Measurements from ENCODE around the gene PRDX5. TPM values are rescaled to one million over a fixed set of nuclear protein-coding genes. Genes with fewer than 3 reads are reported as not detected.

PRDX5 gene
- total and polyA plus RNA-seq, 9 donors, result 128 to 175 (median 164) TPM

DNA sequence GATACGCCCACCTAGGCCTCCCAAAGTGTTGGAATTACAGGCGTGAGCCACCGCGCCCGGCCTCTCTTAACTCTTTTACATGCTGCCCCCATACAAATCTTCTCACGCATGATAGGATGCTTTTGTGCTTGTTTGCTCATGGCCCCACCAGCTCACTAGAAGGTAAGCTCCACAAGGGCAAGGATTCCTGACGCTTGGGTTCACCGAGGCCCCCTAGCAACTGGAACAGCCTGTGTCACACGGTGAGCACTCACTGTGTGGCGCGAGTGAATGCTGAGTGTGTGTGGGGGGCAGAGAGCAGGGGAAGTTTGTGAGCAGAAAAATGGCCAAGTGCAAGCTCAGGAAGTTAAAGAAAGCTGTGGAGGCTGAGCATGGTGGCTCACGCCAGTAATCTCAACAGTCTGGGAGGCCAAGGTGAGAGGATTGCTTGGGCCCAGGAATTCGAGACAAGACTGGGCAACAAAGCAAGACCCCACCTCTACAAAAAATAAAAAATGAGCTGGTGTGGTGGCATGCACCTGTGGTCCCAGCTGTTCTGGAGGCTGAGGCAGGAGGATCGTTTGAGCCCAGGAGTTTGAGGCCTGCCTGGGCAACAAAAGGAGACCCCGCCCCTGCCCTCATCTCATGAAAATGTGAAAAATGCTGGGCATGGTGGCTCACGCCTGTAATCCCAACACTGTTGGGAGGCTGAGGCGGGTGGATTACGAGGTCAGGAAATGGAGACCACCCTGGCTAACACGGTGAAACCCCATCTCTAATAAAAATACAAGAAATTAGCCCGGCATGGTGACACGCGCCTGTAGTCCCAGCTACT is 35.8 kb upstream of the PRDX5 start:
- H3K9me3 ChIP-seq (replicated peaks; ENCODE audit: control insufficient read depth, low read depth, low read length), result no peaks in the 10 kb centered on the region
- no peak overlapping the region for H3K27ac ChIP-seq (ENCODE audit: low read length)
- no peaks in the 10 kb centered on the region for H3K27me3 ChIP-seq (ENCODE audit: control insufficient read depth, insufficient read depth, low read length)
- H3K4me1 ChIP-seq (ENCODE audit: control insufficient read depth, insufficient read depth, low read length), result peaks cover 32% of the 10 kb centered on the region
- DNase-seq, result no peak
- H3K36me3 ChIP-seq (ENCODE audit: control insufficient read depth, insufficient read depth, low read length), result peaks cover 36% of the 10 kb centered on the region
- 98% methylated on average over 12 of the region's 22 CpGs for WGBS (ENCODE audit: insufficient coverage)
- no peak overlapping the region for H3K4me3 ChIP-seq (ENCODE audit: low read length)

DNA sequence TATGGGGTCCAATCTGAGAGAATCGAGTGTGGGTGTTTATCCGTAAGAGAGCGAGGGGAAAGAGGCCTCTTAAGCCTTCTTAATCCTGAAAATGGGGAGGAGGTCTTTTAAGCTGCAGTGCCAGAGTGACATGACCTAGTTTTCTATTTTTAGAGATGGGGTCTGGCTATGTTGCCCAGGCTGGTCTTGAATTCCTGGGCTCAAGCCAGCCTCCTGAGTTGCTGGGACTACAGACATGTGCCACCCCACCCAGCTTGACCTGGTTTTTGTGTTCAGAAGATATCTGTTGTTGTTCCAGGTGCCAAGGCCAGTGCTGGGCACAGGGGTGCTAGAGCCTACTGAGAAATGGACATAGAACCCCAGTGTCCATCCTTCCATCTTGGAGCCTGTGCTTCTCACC is 34.8 kb upstream of the PRDX5 start:
- H3K36me3 ChIP-seq (ENCODE audit: control insufficient read depth, insufficient read depth, low read length), result peaks cover 31% of the 10 kb centered on the region
- WGBS (ENCODE audit: insufficient coverage), result 68% methylated on average over 3 of the region's 3 CpGs
- peaks cover 33% of the 10 kb centered on the region for H3K4me1 ChIP-seq (ENCODE audit: control insufficient read depth, insufficient read depth, low read length)
- no peak overlapping the region for H3K27ac ChIP-seq (ENCODE audit: low read length)
- DNase-seq, result no peak
- no peaks in the 10 kb centered on the region for H3K9me3 ChIP-seq (replicated peaks; ENCODE audit: control insufficient read depth, low read depth, low read length)
- no peaks in the 10 kb centered on the region for H3K27me3 ChIP-seq (ENCODE audit: control insufficient read depth, insufficient read depth, low read length)
- no peak overlapping the region for H3K4me3 ChIP-seq (ENCODE audit: low read length)

DNA sequence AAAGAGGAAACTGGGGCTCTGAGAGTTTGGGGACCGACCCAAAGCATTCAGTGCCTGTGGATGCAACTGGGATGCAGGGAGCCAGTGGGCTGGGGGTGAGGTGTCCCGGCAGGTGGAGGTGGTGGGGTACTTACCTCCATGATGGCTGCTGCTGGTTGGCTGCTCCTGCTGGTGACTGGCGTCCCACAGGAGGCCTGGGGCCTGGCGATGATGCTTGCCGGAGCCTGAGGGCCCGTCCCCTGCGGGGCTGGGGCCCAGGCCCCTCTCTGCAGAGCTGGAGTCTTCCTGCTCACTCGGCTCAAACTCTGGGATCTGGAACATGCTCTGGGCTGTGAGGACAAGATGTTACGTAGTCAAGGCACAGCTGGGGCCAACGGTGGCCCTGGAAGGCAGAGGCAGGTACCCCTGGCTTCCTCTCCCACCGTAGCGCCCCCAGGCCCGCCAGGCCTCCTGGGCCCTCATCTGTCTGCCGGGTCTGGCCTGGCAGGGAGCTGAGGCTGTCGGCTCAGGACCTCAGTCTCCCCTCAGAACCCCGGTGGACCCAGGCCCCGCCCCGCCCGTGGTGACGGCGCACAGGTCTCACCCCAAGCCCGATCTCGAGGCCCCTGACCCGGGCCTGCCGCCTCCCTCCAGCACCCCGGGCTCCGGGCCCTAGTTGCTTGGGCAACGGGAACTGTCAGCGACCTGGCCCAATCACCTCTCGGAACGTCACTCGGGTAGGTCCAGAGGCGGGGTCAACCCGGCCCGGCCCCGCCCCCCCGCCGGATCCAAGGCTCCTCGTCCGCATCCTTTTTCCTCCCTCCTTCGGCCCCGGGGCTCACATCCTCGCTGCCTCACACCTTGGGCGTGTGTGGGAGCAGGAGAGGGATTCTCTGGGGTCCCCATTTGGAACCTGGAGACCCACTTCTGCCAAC is 33.6 kb upstream of the PRDX5 start, which contains the start of gene BAD:
Gene BAD, minus strand, starts transcription at position 618 of the 914 bp plus-strand sequence. Its CDS starts 297 bp downstream, at position 321.
- WGBS (ENCODE audit: insufficient coverage), result 4% methylated on average over 34 of the region's 44 CpGs
- Histone ChIP-seq H3K4me1 (ENCODE audit: control insufficient read depth, insufficient read depth, low read length) (peaks cover 33% of the 10 kb centered on the region), H3K27ac (ENCODE audit: low read length) (peak within 1 kb of the TSS; percentile 96), H3K36me3 (ENCODE audit: control insufficient read depth, insufficient read depth, low read length) (peaks cover 29% of the 10 kb centered on the region), H3K9me3 (replicated peaks; ENCODE audit: control insufficient read depth, low read depth, low read length) (no peaks in the 10 kb centered on the region), H3K27me3 (ENCODE audit: control insufficient read depth, insufficient read depth, low read length) (peaks cover under 1% of the 10 kb centered on the region), H3K4me3 (ENCODE audit: low read length) (peak within 1 kb of the TSS; percentile 91)
- DNase-seq, result peak; percentile 97

DNA sequence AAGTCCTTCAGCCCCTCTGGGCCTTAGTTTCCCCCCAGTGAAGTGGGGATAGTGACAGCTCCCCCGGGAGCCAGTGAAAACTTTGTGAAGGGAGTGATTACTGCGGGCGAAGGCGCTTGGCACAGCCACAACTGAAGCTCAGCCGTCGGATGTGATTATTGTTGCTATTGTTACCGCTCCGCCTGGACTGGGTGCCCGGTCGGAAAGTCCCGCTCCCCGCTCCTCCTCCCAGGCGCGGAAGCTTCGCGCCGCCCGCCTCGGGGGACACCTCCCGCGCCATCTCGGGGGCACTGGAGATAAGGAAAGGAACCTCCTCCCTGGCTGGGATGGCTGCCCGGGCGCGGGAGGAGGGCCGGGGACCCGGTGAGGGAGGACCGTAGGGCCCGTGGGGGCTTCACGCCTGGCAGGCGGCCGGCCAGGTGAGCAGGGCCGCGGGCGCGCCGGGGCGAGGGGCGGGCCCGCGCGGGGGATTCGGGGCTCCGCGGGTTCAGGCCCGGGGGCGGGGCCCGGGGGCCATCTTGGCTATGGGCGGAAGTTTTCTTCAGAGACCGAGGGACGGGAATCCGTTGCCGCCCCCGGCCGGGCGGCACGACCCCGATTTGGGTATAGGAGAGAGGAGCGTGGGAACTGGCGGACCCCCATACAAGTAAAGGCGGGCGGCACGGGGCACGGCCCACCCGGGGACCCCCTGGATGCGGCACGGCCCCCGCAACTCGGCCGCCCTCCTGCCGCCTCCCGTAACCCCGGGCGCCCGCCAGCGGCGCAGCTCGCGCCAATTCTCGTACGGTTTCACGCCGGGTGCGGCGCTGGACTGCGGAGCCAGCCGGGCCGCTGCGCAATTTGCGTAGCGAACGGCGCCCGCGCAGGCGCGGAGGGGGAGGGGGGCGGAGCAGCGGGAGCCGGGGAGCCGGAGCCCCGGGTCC is 32.7 kb upstream of the PRDX5 start, which contains the start of gene GPR137:
Gene GPR137, plus strand, starts transcription at position 887 of the 923 bp plus-strand sequence. CDS start 677 bp downstream, outside the sequence.
- H3K27ac ChIP-seq (ENCODE audit: low read length), result peak within 1 kb of the TSS; percentile 96
- H3K27me3 ChIP-seq (ENCODE audit: control insufficient read depth, insufficient read depth, low read length), result peaks cover 9% of the 10 kb centered on the region
- WGBS (ENCODE audit: insufficient coverage), result under 1% methylated on average over 74 of the region's 102 CpGs
- H3K4me3 ChIP-seq (ENCODE audit: low read length), result peak within 1 kb of the TSS; percentile 91
- H3K36me3 ChIP-seq (ENCODE audit: control insufficient read depth, insufficient read depth, low read length), result peaks cover 29% of the 10 kb centered on the region
- DNase-seq, result peak; percentile 95
- H3K9me3 ChIP-seq (replicated peaks; ENCODE audit: control insufficient read depth, low read depth, low read length), result no peaks in the 10 kb centered on the region
- H3K4me1 ChIP-seq (ENCODE audit: control insufficient read depth, insufficient read depth, low read length), result peaks cover 33% of the 10 kb centered on the region

DNA sequence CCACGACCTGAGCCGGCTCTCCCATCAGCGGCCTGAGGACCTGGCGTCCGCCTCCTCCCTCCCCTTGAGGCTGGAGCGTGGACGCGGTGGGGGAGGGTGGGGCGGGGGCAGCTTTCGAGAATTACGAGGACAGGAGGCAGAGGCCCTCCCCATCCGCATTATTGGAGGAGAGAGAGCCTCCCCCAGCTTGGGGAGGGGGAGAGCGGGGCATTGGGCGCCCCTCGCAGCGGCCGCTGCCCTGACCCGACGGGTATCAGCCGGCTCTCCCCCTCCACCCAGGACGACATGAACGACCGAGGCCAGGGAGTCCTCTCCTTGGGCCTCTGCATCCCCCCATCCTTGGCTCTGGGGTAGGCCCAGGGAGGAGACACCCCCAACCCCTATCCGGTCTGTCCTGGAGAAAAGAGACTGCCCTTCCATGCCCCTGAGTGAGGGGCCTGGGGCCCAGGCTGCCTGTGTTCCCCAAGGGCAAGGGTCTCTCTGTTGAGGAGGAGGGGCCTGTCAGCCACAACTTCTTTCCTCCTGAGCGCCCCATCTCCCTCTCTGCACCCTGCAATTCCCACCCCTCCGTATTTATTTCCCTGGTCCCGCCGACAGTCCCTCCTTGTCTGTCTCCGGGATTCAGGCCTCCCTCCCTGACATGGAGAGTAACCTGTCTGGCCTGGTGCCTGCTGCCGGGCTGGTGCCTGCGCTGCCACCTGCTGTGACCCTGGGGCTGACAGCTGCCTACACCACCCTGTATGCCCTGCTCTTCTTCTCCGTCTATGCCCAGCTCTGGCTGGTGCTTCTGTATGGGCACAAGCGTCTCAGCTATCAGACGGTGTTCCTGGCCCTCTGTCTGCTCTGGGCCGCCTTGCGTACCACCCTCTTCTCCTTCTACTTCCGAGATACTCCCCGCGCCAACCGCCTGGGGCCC is 31.8 kb upstream of the PRDX5 start:
- DNase-seq, result peak; percentile 39
- Histone ChIP-seq H3K4me3 (ENCODE audit: low read length) (peak overlapping the region; percentile 58), H3K27ac (ENCODE audit: low read length) (peak overlapping the region; percentile 42), H3K4me1 (ENCODE audit: control insufficient read depth, insufficient read depth, low read length) (peaks cover 34% of the 10 kb centered on the region), H3K36me3 (ENCODE audit: control insufficient read depth, insufficient read depth, low read length) (peaks cover 28% of the 10 kb centered on the region), H3K27me3 (ENCODE audit: control insufficient read depth, insufficient read depth, low read length) (peaks cover 18% of the 10 kb centered on the region), H3K9me3 (replicated peaks; ENCODE audit: control insufficient read depth, low read depth, low read length) (no peaks in the 10 kb centered on the region)
- WGBS (ENCODE audit: insufficient coverage), result 55% methylated on average over 17 of the region's 40 CpGs

DNA sequence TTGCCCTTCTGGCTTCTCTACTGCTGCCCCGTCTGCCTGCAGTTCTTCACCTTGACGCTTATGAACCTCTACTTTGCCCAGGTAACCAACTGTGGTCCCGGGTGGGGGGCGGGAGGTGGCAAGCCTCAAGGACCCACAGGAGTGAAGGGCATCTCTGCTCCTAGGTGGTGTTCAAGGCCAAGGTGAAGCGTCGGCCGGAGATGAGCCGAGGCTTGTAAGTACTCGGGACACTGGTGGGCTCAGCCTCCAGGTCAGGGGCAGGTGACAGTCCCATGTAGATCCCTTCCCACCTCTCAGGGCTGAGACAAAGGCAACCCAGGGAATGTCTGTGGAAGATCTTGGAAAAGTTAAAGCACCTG is 31.1 kb upstream of the PRDX5 start:
- Histone ChIP-seq H3K27ac (ENCODE audit: low read length) (no peak overlapping the region), H3K9me3 (replicated peaks; ENCODE audit: control insufficient read depth, low read depth, low read length) (no peaks in the 10 kb centered on the region), H3K36me3 (ENCODE audit: control insufficient read depth, insufficient read depth, low read length) (peaks cover 24% of the 10 kb centered on the region), H3K27me3 (ENCODE audit: control insufficient read depth, insufficient read depth, low read length) (peaks cover 22% of the 10 kb centered on the region), H3K4me1 (ENCODE audit: control insufficient read depth, insufficient read depth, low read length) (peaks cover 36% of the 10 kb centered on the region), H3K4me3 (ENCODE audit: low read length) (no peak overlapping the region)
- 86% methylated on average over 7 of the region's 9 CpGs for WGBS (ENCODE audit: insufficient coverage)
- no peak for DNase-seq

DNA sequence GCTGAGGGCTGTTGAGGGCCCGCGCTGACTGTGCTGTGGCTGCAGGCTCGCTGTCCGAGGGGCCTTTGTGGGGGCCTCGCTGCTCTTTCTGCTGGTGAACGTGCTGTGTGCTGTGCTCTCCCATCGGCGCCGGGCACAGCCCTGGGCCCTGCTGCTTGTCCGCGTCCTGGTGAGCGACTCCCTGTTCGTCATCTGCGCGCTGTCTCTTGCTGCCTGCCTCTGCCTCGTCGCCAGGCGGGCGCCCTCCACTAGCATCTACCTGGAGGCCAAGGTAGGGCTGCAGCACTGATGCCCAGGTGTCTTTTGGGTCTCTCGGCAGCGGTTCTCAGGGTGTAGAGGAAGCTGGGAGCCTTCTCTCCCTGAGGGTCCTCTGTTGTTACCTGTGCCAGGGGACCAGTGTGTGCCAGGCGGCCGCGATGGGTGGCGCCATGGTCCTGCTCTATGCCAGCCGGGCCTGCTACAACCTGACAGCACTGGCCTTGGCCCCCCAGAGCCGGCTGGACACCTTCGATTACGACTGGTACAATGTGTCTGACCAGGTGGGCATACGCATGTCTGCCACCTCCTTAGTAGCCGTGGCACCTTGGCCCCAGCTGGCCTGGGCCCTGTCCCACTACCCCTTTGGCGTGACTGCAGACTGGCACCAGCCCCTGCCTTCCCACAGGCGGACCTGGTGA is 30.1 kb upstream of the PRDX5 start:
- H3K4me3 ChIP-seq (ENCODE audit: low read length), result no peak overlapping the region
- 92% methylated on average over 33 of the region's 33 CpGs for WGBS (ENCODE audit: insufficient coverage)
- H3K36me3 ChIP-seq (ENCODE audit: control insufficient read depth, insufficient read depth, low read length), result peaks cover 14% of the 10 kb centered on the region
- DNase-seq, result no peak
- no peak overlapping the region for H3K27ac ChIP-seq (ENCODE audit: low read length)
- peaks cover 42% of the 10 kb centered on the region for H3K4me1 ChIP-seq (ENCODE audit: control insufficient read depth, insufficient read depth, low read length)
- H3K27me3 ChIP-seq (ENCODE audit: control insufficient read depth, insufficient read depth, low read length), result peaks cover 32% of the 10 kb centered on the region
- no peaks in the 10 kb centered on the region for H3K9me3 ChIP-seq (replicated peaks; ENCODE audit: control insufficient read depth, low read depth, low read length)

DNA sequence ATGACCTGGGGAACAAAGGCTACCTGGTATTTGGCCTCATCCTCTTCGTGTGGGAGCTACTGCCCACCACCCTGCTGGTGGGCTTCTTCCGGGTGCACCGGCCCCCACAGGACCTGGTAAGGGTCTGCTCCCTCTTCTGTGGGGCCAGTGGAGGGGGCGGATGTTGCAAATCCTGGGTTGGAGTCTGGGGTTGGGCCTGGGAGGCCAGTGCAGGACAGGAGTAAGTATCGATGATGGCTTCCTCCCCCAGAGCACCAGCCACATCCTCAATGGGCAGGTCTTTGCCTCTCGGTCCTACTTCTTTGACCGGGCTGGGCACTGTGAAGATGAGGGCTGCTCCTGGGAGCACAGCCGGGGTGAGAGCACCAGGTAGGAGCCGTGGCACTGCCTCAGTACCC is 29.6 kb upstream of the PRDX5 start:
- no peak overlapping the region for H3K4me3 ChIP-seq (ENCODE audit: low read length)
- no peak for DNase-seq
- H3K36me3 ChIP-seq (ENCODE audit: control insufficient read depth, insufficient read depth, low read length), result peaks cover 9% of the 10 kb centered on the region
- H3K27me3 ChIP-seq (ENCODE audit: control insufficient read depth, insufficient read depth, low read length), result peaks cover 38% of the 10 kb centered on the region
- 78% methylated on average over 3 of the region's 9 CpGs for WGBS (ENCODE audit: insufficient coverage)
- peaks cover 37% of the 10 kb centered on the region for H3K4me1 ChIP-seq (ENCODE audit: control insufficient read depth, insufficient read depth, low read length)
- no peaks in the 10 kb centered on the region for H3K9me3 ChIP-seq (replicated peaks; ENCODE audit: control insufficient read depth, low read depth, low read length)
- no peak overlapping the region for H3K27ac ChIP-seq (ENCODE audit: low read length)

All from muscle of leg (tissue), 11 donors.